ENCODE measurements around the gene SMOC2.
A peak's percentile ranks its signal among the peaks of the same experiment; 100 is the strongest.
"Not testable (repeated sequence)": the region's sequence is repeated elsewhere in the genome, so short reads cannot be mapped to it uniquely, and the experiment has no call there.

The SMOC2 gene

DNA sequence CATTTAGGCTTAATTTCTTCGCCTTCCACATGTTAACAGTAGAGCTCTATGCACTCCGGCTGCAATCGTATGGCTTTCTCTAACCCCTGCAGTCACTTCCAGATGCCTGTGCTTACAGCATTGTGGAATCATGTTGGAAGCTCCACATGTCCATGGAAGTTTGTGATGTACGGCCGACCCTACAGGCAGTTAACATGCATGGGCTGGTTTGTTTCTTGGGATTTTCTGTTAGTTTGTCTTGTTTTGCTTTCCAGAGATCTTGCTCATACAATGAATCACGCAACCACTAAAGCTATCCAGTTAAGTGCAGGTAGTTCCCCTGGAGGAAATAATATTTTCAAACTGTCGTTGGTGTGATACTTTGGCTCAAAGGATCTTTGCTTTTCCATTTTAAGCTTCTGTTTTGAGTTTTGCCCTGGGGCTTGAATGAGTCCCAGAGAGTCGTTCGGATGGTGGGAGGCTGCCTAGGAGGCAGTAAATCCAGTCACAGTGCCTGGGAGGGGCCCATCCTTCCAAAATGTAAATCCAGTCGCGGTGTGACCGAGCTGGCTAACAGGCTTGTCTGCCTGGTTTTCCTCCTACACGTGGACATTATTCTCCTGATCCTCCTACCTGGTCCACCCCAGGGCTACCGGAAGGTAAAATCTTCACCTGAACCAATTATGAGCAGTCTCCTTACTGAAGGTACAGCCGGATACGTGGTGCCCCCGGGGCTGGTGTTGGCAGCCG, 225.9 kb downstream of the SMOC2 start:
- DNase-seq: no peak

DNA sequence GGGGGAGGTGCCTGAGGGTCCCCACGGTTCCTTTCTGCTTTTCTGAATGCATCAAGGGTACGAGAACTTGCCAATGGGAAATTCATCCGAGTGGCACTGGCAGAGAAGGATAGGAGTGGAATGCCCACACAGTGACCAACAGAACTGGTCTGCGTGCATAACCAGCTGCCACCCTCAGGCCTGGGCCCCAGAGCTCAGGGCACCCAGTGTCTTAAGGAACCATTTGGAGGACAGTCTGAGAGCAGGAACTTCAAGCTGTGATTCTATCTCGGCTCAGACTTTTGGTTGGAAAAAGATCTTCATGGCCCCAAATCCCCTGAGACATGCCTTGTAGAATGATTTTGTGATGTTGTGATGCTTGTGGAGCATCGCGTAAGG, 226.4 kb downstream of the SMOC2 start:
- no peak for DNase-seq

DNA sequence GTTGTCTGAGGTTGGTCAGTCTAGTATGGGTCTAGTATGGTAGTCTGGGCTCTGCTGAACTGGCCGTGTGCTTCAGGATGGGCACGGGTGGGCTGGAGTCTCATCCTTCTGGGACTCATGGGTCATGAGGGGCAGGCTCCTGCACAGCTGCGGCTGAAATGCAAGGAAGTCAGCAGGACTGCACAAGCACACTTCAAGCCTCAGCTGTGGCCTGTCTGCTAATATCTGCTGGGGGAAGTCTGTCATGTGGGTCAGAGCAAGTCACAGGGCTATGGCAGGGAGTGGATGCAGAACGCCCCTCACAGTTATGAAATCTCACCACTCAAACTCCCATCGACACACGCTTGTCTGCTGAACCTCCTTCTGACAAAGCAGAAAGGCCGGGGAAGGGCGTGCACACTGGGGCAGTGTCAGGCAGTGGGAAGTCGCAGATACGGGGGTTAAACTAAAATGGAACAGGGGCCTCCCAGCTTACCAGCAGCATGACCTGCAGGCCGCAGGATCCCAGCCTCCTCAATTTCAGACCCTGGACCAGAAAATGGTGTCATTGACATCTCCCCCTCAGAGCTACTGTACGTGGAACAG, 229.5 kb downstream of the SMOC2 start:
- DNase-seq: no peak

DNA sequence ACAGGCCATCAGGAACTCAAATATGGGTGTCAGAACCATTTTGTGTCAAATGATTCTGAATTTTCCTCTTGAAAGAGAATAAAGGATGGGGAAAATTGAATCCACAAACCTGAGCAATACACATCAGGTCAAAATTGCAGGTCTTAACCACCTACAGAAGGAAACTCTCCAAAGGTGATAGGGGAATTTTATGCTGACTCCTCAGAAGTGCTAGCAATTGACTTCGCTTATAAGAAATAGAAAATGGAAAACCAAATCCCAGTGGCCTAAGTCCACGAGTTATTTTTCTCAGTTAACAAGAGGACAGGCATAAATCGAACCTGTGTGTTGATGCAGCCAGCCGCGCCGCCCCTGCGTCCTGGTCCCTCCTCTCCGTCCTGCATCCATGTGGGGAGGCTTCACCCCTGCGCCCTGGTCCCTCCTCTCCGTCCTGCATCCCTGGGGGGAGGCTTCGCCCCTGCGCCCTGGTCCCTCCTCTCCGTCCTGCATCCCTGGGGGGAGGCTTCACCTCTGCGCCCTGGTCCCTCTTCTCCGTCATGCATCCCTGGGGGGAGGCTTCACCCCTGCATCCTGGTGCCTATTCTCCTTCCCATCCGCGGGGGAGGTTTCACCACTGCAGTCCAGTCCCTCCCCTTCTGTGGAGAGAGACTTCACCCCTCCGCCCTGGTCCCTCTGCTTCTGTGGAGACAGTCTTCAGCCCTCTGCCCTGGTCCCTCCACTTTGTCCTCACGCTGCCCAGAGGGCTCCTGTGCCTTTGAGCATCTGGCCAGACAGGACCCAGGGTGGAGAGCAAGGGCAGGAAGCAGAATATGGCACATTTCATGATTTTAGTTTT, 230.3 kb downstream of the SMOC2 start:
- no peak for DNase-seq

DNA sequence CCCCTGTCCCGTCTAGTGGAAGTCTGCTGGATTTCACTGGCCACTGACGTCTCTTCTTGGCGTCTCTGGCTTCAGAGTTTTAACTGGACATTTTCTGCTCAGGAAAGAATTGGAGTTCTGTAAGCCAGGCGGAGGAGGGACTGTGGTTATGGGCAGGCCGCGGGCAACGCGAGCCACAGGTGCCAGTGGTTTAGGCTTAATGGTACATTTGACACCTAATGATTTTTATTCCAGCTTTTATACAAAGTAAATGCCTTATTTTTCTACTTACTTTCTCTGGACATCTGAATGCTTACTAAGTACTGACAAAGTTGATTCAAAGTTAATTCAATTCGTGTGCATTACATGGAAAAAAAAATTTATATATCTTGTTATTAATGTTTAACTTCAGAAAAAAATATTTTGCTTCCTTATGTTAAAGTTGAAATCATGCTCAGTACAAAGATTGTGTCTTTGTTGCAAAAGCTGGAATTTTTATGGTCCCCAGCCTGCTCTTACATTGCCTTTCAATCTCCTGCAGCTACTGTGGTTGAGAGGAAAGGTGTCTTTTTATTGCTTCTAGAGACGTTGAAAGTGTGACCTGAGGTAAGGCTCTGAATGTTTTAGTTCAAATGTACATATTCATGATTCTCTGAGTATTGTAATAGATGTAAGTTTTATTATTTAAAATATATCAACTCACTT, 231.0 kb downstream of the SMOC2 start:
- DNase-seq: no peak

DNA sequence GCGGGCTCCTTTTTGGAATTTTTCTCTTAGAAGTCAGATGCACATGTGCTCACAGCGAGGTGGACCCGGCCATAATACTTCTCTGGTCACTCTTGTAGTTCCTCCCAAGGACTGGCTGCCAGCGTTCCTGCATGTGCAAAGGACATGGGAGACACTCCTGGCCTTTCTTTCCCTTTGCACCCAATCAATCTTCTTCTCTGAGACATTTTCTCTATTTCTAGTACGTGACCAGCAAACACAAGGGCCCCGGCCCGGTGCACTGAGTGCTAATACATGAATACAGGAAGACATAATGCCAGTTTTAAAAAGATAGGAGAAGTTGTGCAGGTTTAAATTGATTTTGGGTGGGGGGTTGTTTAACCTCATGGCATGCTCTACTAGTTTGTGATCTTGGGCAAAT, 233.6 kb downstream of the SMOC2 start:
- DNase-seq: no peak

DNA sequence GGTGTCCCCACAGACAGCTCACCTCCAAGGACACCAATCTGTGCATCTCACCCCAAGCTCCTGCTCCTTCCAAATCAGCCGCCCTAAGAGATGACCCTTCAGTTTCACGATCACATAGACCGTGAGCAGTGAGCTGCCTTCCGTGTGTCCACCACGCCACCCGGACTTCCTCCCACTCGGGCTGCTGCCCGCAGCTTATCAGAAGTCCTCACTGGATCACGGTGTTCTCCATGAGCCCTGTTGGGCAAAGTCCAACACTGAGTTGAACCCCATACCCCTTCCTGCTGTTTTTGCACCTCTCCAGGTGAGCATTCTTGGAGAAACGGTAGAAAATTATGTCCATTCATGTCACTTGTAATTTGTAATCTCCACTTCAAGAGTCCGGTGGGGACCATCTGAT, 234.4 kb downstream of the SMOC2 start:
- no peak for DNase-seq

DNA sequence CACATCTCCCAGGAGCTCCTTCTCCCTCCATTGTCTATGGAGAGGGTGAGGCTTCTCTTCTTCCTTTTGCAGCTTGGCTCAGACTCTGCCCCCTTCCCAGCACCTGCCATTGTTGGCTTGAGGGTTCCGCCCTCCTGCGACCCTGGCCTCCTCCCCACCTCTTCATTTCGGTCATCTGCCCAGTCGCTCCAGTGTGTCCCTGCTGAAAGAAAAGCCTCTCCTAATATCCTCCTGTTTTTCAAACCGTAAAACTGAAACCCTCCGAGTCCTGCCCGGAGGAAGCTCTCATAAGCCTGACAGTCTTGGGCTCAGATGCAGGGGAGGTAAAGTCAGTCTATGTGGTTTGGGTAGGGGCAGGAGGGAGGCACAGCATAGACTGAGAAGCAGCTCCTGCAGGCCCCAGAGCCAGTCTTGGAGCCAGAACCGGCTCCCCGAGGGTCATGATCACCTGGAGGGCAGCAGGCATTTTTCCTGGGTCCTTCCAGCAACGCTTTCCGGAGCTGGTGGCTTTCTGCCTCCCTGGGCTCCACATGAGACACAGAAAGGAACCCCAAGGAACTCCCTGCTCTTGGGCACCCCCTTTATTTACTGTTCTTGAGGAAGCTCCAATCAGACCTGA, 235.1 kb downstream of the SMOC2 start:
- DNase-seq: no peak

DNA sequence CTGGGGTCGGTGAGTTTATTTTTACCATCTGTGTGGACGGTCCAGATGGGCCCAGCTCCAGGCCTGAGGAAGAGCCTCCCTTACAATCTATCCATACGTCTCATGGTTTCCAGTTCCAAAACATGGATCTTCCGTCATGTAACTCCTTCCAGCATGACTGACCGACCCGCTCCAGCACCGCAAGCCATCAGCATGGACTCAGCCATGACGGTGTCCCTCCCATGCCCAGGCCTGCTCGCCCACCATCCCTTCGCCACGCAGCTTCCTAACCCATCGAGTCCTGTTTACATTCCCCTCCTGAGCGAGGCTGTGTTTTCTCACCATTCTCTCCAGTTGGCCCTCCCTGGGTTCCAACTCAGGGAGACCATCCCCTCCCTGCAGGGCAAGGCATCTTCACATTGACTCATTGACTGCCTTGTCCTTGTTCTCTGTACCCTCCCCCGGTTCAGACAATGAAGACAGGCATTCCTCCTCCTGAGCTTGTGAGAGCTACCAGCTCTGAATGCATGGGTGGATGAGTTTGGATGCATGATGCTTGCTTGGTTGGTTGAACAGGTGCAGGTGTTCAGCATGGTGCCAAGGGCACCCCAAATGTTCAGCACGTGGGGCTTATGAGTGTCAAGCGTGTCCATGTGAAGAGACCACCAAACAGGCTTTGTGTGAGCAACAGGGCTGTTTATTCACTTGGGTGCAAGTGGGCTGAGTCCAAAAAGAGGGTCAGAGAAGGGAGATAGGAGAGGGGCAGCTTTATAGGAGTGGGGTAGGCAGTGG, 235.8 kb downstream of the SMOC2 start:
- no peak for DNase-seq

DNA sequence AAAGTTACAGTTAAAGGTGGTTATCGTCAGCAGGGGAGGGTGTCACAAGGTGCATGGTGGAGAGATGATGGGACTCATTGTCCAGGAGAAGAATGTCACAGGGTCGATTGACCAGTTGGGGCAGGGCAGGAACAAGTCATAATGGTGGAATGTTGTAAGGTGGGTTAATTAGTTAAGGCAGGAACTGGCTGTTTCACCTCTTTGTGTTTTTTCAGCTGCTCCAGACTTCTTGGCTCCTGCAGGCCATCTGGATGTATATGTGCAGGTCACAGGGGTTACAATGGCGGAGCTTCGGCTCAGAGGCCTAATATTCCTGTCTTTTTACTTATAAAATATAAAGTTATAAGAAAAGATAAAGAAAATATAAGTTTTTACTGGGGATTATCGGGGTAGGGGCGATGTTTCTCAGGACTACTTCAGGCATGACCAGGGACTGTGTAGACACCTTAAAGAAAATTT, 236.4 kb downstream of the SMOC2 start:
- DNase-seq: not testable (repeated sequence)

DNA sequence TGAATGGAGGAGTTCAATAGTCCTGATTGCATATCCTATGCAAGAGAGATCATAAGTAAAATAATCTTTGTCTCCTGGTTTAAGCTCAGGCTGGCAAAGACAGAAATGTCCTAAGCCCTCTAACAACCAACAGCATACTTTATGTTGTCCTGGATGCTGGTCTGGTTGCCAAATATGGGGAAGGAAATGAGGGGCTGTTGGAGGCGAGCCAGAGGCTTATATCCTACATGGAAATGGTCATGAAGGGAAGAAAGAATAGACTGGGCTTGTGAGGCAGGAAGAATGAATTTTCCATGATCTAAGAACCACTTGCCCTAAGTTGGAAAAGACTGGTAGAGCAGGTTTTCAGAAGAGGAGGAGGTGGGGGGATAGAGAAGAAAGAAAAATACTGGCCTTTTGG, 237.1 kb downstream of the SMOC2 start:
- no peak for DNase-seq

DNA sequence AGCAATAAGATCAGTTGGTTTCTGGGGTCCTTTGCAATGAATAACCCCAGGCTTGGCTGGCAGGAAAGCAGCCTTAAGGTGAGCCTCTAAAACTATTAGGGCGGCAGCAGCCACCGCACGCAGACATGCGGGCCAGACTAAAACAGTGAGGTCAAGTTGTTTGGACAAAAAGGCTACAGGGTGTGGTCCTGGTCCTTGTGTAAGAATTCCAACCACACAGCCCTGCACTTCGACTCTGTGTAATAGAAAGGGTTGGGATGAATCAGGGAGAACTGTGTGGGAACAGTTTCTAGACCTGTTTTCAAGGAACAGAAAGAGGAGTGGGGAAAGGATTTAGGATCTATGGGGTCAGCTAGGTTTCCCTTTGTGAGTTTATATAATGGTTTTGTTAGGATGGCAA, 237.6 kb downstream of the SMOC2 start:
- no peak for DNase-seq

DNA sequence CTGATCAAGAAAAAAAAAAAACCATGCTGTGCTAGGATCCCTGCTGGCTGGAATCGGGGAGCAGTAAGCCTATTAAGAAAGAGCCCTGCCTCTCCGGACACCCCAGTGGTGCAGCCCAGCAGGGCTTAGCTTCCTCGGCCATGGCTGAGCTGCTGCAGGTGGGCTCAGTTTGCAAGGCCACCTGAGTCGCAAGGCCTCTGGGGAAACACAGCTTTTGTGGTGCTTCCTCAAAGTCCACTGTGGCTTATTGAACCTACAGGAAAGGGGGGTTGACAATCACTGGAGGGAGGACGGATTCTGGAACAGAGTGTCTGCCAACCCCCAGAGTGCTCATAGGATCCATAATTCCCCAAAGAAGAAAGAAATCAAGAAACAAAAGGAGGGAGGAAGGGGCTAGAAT, 240.8 kb downstream of the SMOC2 start:
- no peak for DNase-seq

DNA sequence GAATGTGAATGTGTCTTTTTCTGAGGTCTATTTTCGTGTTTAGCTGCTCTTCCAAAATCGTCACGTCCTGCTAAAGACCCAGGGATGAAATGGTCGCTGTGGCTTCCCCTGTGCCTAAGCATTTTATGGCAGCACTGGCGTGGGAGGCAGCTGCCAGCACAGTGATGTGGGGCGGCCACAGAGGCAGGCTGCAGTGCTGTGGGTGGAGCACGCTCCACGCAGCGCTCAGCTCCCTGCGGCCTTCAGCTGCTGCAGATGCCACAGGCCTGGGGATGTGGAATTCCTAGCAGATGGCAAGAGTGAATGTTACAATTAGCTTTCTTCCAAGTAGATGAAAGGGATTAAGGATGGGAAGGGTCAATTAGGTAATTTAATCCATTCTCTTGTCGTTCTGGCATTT, 242.6 kb downstream of the SMOC2 start:
- DNase-seq: peak in 2 of 14 donors; percentile 7 to 10

DNA sequence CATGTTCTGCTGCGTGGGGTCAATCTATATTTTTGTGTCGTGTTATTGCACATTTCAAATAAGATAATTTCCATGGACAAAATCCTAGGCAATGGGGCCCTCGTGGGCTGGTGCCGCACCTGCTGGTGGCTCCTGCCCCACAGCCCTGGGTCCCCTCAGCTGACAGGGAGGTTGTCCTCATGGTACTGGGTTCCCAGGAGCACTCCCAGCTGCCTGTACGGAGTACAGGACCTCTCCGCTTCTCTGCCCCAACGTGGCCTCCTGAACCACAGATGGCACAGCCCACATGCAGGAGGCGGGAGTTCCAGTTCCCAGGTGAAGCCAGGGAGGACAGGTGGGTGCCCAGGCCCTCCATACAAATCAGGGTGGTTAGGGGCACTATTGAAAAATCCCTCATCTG, 243.5 kb downstream of the SMOC2 start:
- no peak for DNase-seq

DNA sequence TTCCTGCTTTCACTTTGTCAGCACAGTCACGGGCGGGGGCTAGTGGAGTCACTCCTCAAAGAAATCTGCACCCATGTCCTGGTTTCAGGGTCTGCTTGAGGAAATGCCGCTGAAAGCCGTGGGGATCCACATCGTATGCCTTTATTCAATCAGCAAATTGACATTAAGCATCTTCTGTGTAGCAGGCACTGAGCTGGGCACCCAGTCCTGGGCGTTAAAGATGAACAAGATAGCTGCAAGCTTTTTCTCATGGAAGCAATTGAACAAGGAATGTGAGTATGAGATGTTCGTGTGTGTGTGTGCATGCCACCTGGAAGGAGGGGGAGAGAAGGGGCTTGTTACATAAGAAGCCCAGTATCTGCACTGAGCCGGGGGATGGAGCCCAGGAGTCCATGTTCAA, 243.9 kb downstream of the SMOC2 start:
- DNase-seq: no peak

DNA sequence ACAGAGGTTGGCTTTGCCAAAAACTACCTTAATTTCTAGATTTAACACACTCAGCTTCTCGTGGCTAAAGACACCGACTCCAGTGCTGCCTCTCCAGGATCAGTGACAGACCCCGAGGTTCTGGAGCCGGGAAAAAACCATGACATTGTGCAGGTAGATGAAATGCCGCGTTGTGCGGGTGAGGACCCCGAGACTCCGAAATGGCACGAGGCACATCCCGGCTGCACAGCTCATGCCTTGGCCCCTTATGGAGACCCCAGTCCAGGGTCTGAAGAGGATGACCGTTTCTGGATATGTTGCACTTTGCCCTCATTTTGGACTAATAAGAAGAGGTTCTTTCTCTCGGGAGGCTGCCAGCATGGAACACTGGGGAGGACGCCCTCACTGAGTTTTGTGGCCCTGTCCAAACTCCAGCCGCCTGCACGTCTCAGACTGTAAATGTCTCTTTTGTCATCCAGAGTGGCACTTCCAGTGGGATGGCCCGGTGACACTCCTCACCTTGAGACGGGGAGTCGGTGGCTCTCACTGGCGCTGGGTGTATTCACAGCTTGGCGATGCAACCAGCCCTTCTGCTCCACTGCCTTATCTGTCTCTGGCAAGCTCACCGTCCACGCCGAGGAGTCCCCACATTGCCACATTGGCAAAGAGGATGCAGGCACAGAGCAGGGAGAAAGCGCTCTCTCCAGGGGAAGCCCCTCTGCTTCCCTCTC, 245.2 kb downstream of the SMOC2 start:
- no peak for DNase-seq

DNA sequence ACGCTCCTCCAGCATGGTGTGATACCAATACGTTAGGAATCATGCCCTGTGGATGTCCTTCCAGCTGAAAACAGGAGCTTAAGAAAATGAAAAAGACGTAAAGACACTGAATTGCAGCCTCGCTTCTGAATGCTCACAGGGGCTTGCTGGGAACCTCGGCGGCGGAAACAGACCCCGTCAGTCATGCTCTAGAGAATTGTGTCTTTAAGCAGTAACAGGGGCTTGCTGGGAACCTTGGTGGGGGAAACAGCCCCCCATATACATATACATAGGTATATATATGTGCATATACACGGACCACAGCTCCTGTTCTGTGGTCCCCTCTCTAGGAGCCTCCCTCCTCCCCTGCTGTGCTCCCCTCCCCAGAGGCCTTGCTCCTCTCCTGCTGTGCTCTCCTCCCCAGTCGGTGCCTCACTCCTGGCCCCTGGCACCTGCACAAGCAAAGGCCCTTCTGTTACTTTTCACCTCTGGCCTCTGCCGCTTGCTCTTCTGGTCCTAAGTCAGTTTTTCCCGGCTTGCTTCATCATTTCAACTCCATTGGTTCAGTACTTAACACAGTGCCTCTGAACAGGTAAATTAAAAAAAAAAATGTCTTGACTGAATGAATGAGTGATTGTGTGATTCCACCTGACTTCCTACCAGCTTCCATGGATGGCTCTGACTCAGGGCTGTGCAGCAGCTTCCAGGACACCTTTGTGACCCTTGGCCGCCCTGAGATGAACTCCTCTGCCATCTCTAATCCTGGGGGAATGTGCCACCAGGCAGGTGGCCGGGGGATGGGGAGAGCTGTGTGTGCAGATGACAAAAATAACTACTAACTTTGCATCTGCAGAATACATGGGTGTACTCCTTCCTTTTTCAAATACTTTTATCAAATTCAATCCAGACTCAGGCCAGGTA, 246.1 kb downstream of the SMOC2 start:
- no peak for DNase-seq

DNA sequence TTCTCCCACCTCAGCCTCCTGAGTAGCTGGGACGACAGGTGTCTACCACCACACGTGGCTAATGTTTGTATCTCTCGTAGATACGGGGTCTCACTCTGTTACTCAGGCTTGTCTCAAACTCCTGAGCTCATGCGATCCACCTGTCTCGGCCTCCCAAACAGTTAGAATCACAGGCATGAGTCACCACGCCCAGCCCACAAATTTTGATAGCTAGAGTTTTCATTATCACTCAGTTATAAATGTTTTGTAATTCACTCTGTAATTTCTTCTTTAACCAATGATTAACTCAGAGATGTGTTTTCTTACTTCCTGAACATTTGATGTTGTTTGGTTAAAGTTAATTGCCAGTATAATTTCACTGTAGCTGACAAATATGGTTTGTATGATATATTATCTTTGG, 249.3 kb downstream of the SMOC2 start:
- no peak for DNase-seq

DNA sequence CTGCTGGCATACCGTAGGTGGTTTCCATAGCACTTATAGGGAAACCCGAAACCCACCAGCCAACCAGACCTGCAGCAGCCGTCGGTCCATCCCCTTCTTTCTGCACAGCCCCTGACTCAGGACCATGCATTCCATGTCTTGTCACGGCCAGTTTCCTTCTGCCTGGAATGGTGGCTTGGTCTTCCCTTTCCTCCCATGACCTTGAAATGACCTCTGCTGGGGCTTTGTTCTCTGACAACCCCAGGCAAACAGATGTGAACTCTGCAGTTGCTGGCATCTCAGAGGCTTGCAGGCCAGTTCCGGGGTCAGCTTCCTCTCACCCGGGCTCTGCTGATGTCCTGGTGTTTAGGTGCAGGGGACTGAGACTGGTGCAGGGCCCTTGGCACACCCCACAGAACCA, 250.8 kb downstream of the SMOC2 start:
- no peak for DNase-seq
